Lung (tissue), 12 donors: ENCODE measurements around the gene ATXN1. TPM values are rescaled to one million over a fixed set of nuclear protein-coding genes. Genes with fewer than 3 reads are reported as not detected.

Experiments used
- ATAC-seq: fragments of 200-7000 bp; cut with Tn5 transposase; one replicate; pipeline ENCODE4 v1.9.1; 2020; ENCODE audit warnings: moderate number of reproducible peaks; ENCODE audit not compliant: insufficient read depth, low FRiP score
- DNase-seq, 3 donors: peaks; one replicate each; pipeline ENCODE4 v3.0.0-alpha.2; 2013 to 2017
- H3K27ac ChIP-seq, 2 donors: one replicate each; pipeline ENCODE4 v1.5.1; 2013; ENCODE audit warnings: mild to moderate bottlenecking in 2 of 2, moderate library complexity in 2 of 2, control low read depth in 1 of 2, inconsistent platforms in 1 of 2, low read depth in 1 of 2, low read length in 1 of 2
- H3K27me3 ChIP-seq, 3 donors: one replicate each; pipeline ENCODE4 v1.5.1; 2013; ENCODE audit warnings: low read length in 2 of 3; ENCODE audit not compliant: control insufficient read depth in 3 of 3, insufficient read depth in 3 of 3
- H3K36me3 ChIP-seq, 4 donors: one replicate each; pipeline ENCODE4 v1.5.1; 2013; ENCODE audit warnings: low read length in 4 of 4, mild to moderate bottlenecking in 1 of 4, moderate library complexity in 1 of 4; ENCODE audit not compliant: control insufficient read depth in 4 of 4, insufficient read depth in 4 of 4
- H3K4me1 ChIP-seq, 5 donors: one replicate each; pipeline ENCODE4 v1.5.1; 2013; ENCODE audit warnings: low read length in 5 of 5, mild to moderate bottlenecking in 2 of 5, moderate library complexity in 1 of 5; ENCODE audit not compliant: control insufficient read depth in 5 of 5, insufficient read depth in 5 of 5
- H3K4me3 ChIP-seq: one replicate; pipeline ENCODE4 v1.5.1; 2013; ENCODE audit warnings: mild to moderate bottlenecking, control low read depth, moderate library complexity
- H3K9ac ChIP-seq, 2 donors: one replicate each; pipeline ENCODE4 v1.5.1; 2013; ENCODE audit warnings: low read length in 2 of 2, control low read depth in 1 of 2; ENCODE audit not compliant: insufficient read depth in 1 of 2
- H3K9me3 ChIP-seq, 4 donors: one replicate each; pipeline ENCODE4 v1.5.1; 2013; ENCODE audit warnings: low read length in 3 of 4, mild to moderate bottlenecking in 1 of 4, moderate library complexity in 1 of 4; ENCODE audit not compliant: control insufficient read depth in 4 of 4, insufficient read depth in 3 of 4
- WGBS, 2 donors: extraction: QIAGEN DNeasy Blood & Tissue Kit; methylation state at CpG; one replicate each; pipeline ENCODE4 v1.1.7; 2013; 5-methylcytosine and 5-hydroxymethylcytosine counted together
- polyA plus RNA-seq, 2 donors: library from polyadenylated mRNA; stranded (reverse); fragments of 200-250 nt; gene quantifications; one replicate each; pipeline ENCODE4 v1.2.1, GENCODE V29; 2013
- total RNA-seq, 2 donors: library from RNA; depleted of rRNA in 1 of 2; stranded (reverse); fragments of >200 nt in 1 of 2; gene quantifications; one replicate each; pipeline ENCODE4 v1.2.1, GENCODE V29; 2014 to 2021
- TF ChIP-seq, protein P1 (sequence below): IDR thresholded peaks from 2 replicates; pipeline ENCODE4 v1.5.1; 2012; ENCODE audit warnings: mild to moderate bottlenecking; ENCODE audit errors: control extremely low read depth, extremely low read depth
- donor health status: control.
- donor health status: control.
- donor health status: Bipolar disorder and iron deficiency.
- donor health status: healthy.
- donor health status: DM: yes; HTN: yes; CAD: no.

The ATXN1 gene
- total and polyA plus RNA-seq, 4 donors: 9.7 to 108 (median 34.9) TPM

GRCh38 chr6:16757332-16757731, 3.9 kb downstream of the ATXN1 start:
- Histone ChIP-seq H3K9me3 (no peaks in the 10 kb centered on the region), H3K4me1 (peaks cover 3 to 30% (median 14%) of the 10 kb centered on the region in 5 donors), H3K27ac (no peak overlapping the region), H3K9ac (no peak overlapping the region), H3K4me3 (no peak overlapping the region), H3K36me3 (peaks cover 0 to 8% (median 3%) of the 10 kb centered on the region in 4 donors), H3K27me3 (no peaks in the 10 kb centered on the region)
- DNase-seq (no peak), ATAC-seq (no peak)
- TF ChIP-seq, protein P1, sequence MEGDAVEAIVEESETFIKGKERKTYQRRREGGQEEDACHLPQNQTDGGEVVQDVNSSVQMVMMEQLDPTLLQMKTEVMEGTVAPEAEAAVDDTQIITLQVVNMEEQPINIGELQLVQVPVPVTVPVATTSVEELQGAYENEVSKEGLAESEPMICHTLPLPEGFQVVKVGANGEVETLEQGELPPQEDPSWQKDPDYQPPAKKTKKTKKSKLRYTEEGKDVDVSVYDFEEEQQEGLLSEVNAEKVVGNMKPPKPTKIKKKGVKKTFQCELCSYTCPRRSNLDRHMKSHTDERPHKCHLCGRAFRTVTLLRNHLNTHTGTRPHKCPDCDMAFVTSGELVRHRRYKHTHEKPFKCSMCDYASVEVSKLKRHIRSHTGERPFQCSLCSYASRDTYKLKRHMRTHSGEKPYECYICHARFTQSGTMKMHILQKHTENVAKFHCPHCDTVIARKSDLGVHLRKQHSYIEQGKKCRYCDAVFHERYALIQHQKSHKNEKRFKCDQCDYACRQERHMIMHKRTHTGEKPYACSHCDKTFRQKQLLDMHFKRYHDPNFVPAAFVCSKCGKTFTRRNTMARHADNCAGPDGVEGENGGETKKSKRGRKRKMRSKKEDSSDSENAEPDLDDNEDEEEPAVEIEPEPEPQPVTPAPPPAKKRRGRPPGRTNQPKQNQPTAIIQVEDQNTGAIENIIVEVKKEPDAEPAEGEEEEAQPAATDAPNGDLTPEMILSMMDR: no peak
- WGBS, 2 donors: 69 to 77% methylated on average over 1 of the region's 1 CpG

- Histone ChIP-seq H3K9ac (no peak overlapping the region), H3K4me3 (no peak overlapping the region), H3K4me1 (peaks cover 3 to 29% (median 14%) of the 10 kb centered on the region in 5 donors), H3K27ac (no peak overlapping the region), H3K9me3 (no peaks in the 10 kb centered on the region), H3K27me3 (no peaks in the 10 kb centered on the region), H3K36me3 (peaks cover 0 to 8% (median 3%) of the 10 kb centered on the region in 4 donors)
- TF ChIP-seq, protein P1: no peak
- 53 to 56% methylated on average over 5 of the region's 5 CpGs for WGBS, 2 donors
- DNase-seq (no peak), ATAC-seq (no peak)
These were observed 4.5 kb downstream of the ATXN1 start for GRCh38 chr6:16756660-16757255.

GRCh38 chr6:16755544-16755943, 5.7 kb downstream of the ATXN1 start:
- 72 to 77% methylated on average over 3 of the region's 3 CpGs for WGBS, 2 donors
- Histone ChIP-seq H3K4me3 (no peak overlapping the region), H3K9me3 (no peaks in the 10 kb centered on the region), H3K9ac (no peak overlapping the region), H3K4me1 (peaks cover 3 to 29% (median 14%) of the 10 kb centered on the region in 5 donors), H3K36me3 (peaks cover 0 to 8% (median 3%) of the 10 kb centered on the region in 4 donors), H3K27ac (no peak overlapping the region), H3K27me3 (no peaks in the 10 kb centered on the region)
- DNase-seq (no peak), ATAC-seq (no peak)
- TF ChIP-seq, protein P1: no peak

DNA sequence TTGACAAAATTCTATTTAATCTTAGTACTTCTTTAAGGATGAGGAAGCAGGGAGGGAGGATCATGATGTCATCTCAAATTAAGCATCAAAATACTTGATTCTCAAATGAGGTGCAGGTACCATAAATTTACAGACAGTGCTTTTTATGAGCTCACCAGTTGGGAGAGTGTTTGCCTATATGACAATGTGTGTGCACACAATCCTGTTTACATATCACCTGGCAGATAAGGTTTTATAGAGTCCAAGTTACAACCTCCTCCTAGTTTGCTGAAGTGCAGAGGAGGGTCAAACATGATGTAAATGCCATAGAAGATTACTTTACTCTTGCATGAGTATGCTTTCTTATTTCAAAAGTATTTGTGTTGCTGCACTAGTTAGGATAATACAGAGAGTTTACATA, 6.4 kb downstream of the ATXN1 start:
- DNase-seq: no peak
- no peaks in the 10 kb centered on the region for H3K9me3 ChIP-seq
- TF ChIP-seq, protein P1: no peak
- no peak overlapping the region for H3K4me3 ChIP-seq
- H3K27me3 ChIP-seq: no peaks in the 10 kb centered on the region
- H3K27ac ChIP-seq: no peak overlapping the region
- no peak for ATAC-seq
- H3K4me1 ChIP-seq: peaks cover 3 to 29% (median 14%) of the 10 kb centered on the region in 5 donors
- H3K9ac ChIP-seq: no peak overlapping the region
- peaks cover 0 to 11% (median 3%) of the 10 kb centered on the region in 4 donors for H3K36me3 ChIP-seq
